CD4-positive, alpha-beta T cell treated with Interleukin-21 for 1 hour (primary cell): ENCODE measurements around the gene VRTN.

Experiments used
- DNase-seq: peaks from one replicate; pipeline ENCODE4 v3.0.0-alpha.2; 2020

Gene VRTN

GRCh38 chr14:74400031-74400685 is 51.9 kb downstream of the VRTN start:
- no peak for DNase-seq

- no peak for DNase-seq
Measured at GRCh38 chr14:74400919-74401503, 52.7 kb downstream of the VRTN start.

- peak; percentile 83 for DNase-seq
Measured at GRCh38 chr14:74401504-74402241, 53.4 kb downstream of the VRTN start.

- no peak for DNase-seq
Measured at GRCh38 chr14:74402401-74403251, 54.4 kb downstream of the VRTN start.

- no peak for DNase-seq
Measured at GRCh38 chr14:74403619-74404417, 55.5 kb downstream of the VRTN start.

GRCh38 chr14:74404435-74404834 is 56.2 kb downstream of the VRTN start:
- no peak for DNase-seq

- DNase-seq, result no peak
Measured at GRCh38 chr14:74405663-74406062, 57.4 kb downstream of the VRTN start.

- DNase-seq, result no peak
Measured at GRCh38 chr14:74407021-74407800, 58.9 kb downstream of the VRTN start.

GRCh38 chr14:74407801-74408154 is 59.5 kb downstream of the VRTN start:
- DNase-seq, result no peak

- no peak for DNase-seq
Measured at GRCh38 chr14:74408870-74409269, 60.6 kb downstream of the VRTN start.

- no peak for DNase-seq
Measured at GRCh38 chr14:74409441-74409840, 61.2 kb downstream of the VRTN start.
